HepG2 (cell line): ENCODE measurements around the gene STK32C.

ENCODE experiments used
- NFE2L2 ChIP-seq: fragments of 150-350 bp; IDR thresholded peaks from 2 replicates; pipeline ENCODE4 v1.6.1; 2014; ENCODE audit warnings: low read length
- RELA ChIP-seq: sonication (generic); formaldehyde crosslinking; IDR thresholded peaks from 2 replicates; pipeline ENCODE4 v1.4.0; 2020; ENCODE audit warnings: missing genetic modification reagents
- YEATS2 ChIP-seq: sonication (generic); formaldehyde crosslinking; IDR thresholded peaks from 2 replicates; pipeline ENCODE4 v1.4.0; 2020; ENCODE audit warnings: missing genetic modification reagents, borderline replicate concordance

DNA sequence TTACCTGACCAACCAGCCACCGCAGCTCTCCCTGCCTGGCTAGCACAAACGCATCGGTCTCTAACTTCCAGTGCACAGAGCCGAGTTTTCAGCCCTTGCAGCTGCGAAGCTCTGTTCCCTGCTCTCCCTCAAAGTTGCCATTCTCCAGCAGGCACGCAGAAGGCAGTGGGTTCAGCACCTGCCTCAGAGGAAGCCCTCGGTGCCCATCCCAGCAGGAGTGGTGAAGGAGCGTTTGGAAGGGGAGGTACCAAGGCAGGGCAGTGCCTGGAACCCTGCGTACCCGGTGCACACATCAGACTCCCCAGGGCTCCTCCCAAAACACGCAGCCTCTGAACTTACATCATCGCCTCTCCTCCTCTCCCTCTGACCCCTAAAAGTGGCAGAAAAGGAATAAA, 1.7 kb upstream of the STK32C start:
- TF ChIP-seq RELA (no peak), YEATS2 (CRISPR knock-in tag) (no peak), NFE2L2 (no peak)
